CD1c-positive myeloid dendritic cell (primary cell): ENCODE results near the gene SSR4.

Experiments
- DNase-seq: peaks from one replicate; pipeline ENCODE4 v3.0.0-alpha.2; 2016; ENCODE audit errors: extremely low spot score

Gene SSR4

DNA sequence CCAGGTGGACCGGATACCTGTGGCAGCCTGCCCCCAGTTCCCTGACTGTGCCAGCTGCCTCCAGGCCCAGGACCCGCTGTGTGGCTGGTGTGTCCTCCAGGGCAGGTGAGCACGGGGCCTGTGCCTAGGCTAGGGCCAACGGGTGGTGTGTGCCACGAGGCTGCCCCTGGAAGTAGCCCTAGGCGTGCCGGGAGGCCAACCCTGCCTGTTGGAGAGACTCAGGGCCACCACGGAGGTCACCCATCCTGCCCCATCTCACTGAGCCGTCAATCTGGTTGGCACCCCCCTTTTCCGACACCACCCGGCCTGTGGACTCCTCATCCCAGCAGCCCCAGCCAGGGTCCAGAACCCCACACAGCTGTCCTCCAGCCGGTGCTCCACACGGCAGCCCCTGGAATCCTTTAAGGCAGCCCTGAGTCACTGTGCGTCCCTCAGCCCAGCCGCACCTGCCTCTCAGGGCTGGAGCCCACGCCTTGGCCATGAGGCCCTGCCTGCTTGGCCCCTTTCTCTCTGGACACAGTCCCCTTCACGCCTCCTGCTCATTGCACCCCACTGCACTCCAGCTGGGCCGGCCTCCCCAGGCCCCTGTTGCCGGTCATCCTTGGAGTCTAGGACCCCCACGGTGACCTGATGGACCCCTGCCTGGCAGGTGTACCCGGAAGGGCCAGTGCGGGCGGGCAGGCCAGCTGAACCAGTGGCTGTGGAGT, 25.2 kb upstream of the SSR4 start:
- no peak for DNase-seq

DNA sequence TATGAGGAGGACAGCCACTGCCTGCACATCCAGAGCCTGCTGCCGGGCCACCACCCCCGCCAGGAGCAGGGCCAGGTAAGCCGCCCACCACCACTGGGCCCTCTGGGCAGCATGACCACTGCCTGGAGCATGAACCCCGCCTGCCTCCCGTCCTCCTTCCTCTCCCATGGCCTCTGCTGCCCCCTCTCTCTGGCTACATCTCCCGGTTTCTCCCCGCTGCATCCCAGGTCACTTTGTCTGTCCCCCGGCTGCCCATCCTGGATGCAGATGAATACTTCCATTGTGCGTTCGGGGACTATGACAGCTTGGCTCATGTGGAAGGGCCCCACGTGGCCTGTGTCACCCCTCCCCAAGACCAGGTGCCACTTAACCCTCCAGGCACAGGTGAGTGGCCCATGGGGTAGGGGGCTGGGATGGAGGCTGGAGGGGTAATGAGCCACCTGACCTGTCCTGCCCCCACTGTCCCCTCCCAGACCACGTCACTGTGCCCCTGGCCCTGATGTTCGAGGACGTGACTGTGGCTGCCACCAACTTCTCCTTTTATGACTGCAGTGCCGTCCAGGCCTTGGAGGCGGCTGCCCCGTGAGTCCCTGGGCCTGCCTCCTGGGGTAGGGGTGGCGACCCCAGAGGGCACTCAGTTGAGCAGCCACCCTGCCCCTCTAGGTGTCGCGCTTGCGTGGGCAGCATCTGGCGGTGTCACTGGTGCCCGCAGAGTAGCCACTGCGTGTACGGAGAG, 24.4 kb upstream of the SSR4 start:
- DNase-seq = no peak

DNA sequence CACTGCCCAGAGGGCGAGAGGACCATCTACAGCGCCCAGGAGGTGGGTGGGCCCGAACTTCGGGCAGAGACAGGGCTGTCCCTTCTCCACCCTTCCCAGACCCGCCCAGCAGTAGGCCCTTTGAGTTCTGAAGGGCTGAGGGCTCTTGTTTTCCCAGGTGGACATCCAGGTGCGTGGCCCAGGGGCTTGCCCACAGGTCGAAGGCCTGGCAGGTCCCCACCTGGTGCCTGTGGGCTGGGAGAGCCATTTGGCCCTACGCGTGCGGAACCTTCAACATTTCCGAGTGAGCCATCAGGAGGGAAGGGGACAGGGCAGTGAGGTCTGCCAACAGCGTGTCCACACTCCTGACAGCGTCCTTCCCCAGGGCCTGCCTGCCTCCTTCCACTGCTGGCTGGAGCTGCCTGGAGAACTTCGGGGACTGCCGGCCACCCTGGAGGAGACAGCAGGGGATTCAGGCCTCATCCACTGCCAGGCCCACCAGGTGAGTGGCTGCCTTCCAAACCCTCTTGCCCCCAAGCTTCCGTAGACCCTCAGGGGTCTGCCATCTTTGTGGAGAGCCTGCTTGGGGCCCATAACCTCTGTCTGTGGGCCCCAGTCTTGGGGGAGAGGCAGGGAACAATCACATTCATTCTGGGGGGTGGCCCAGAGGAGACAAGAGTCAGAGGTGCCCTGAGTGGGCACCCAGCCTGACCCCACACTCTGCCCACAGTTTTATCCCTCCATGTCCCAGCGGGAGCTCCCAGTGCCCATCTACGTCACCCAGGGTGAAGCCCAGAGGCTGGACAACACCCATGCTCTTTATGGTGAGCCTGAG, 23.7 kb upstream of the SSR4 start:
- DNase-seq = no peak

DNA sequence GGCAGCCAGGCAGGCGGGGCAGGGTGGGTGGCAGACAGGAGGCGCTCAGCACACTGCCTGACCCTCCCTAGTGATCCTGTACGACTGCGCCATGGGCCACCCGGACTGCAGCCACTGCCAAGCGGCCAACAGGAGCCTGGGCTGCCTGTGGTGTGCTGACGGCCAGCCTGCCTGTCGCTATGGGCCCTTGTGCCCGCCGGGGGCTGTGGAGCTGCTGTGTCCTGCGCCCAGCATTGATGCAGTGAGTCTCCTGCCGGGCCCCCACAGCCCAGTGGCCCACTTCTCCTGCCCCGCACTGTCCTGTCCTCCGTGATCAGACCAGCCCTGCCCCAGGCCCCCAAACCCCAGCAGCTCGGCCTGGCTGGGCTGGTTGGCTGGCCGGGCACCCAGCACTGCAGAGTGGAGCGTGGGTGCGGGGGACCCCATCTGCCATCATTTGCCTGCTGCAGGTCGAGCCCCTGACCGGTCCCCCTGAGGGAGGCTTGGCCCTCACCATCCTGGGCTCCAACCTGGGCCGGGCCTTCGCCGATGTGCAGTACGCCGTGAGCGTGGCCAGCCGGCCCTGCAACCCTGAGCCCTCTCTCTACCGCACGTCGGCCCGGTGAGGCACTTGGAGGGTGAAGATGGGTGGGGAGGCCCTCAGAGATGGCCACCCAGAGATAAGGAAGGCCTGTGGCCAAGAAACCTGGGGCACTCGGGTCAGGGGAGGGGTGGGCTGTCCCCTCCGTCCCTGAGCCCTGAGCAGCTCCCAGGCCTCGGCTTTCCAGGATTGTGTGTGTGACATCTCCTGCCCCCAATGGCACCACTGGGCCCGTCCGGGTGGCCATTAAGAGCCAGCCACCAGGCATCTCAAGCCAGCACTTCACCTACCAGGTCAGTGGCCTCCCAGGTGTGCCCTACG, 22.8 kb upstream of the SSR4 start:
- no peak for DNase-seq

DNA sequence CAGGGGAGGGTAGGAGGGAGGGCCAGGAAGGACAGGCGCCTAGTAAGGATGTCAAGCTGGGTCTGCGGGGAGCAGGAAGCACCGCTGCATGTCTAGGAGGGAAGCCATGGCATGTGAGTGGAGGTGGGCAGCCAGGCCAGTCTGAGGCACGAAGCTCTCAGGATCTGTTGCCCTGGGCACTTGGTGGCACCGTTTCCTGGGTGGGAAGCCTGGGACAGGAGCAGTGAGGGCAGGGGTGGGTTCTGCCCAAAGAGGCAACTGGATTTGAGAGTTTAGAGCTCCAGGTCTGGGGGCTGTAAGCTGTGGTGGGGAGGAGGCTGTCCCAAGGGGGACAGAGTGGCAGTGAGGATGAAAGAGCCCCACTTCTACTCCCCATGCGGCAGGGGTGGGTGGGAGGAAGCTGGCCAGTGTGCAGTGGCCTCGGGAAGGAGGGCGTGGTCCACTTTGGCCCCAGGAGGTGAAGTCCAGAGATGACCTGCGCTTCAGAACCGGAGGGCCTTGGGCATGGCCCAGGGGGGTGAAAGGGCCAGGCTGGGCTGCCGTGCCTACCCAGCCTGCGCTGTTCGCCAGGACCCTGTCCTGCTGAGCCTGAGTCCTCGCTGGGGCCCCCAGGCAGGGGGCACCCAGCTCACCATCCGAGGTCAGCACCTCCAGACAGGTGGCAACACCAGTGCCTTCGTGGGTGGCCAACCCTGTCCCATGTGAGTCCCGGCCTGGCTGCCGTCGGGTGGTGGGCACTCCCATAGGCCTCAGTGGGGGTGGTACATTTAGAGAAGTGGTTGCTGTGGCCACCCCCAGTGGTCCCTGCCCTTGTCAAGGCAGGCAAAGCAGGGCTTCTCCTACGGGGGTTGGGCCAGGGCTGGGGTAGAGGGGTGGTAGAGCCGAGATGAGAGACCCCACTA, 21.9 kb upstream of the SSR4 start:
- no peak for DNase-seq

DNA sequence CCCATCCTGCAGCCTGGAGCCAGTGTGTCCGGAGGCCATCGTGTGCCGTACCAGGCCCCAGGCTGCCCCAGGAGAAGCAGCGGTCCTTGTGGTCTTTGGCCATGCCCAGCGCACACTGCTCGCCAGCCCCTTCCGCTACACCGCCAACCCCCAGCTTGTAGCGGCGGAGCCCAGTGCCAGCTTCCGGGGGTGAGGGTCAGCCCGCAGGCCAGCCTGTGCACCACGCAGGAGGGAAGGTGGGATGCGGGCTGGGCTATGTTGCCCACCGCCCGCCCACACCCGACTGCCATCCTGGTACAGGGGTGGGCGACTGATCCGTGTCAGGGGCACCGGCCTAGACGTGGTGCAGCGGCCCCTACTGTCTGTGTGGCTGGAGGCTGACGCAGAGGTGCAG, 21.3 kb upstream of the SSR4 start:
- no peak for DNase-seq

DNA sequence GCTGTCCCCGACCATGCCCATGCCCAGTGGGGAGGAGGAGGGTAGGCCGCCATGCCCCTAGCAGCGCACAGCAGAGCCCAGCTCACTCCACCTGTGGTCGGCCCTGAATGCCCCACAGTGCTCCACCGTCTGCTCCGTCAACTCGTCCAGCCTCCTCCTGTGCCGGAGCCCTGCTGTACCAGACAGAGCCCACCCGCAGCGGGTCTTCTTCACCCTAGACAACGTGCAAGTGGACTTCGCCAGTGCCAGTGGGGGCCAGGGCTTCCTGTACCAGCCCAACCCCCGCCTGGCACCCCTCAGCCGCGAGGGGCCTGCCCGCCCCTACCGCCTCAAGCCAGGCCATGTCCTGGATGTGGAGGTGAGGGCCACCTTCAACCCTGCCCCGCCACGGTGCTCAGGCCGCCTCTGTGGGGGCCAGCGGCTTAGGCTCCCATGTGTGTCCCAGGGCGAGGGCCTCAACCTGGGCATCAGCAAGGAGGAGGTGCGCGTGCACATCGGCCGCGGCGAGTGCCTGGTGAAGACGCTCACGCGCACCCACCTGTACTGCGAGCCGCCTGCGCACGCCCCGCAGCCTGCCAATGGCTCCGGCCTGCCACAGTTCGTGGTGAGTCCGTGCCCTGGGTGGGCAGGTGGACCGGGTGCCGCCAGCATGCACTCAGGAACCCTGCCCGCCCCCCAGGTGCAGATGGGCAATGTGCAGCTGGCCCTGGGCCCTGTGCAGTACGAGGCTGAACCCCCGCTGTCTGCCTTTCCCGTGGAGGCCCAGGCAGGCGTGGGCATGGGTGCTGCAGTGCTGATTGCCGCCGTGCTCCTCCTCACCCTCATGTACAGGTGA, 20.5 kb upstream of the SSR4 start:
- DNase-seq = no peak

DNA sequence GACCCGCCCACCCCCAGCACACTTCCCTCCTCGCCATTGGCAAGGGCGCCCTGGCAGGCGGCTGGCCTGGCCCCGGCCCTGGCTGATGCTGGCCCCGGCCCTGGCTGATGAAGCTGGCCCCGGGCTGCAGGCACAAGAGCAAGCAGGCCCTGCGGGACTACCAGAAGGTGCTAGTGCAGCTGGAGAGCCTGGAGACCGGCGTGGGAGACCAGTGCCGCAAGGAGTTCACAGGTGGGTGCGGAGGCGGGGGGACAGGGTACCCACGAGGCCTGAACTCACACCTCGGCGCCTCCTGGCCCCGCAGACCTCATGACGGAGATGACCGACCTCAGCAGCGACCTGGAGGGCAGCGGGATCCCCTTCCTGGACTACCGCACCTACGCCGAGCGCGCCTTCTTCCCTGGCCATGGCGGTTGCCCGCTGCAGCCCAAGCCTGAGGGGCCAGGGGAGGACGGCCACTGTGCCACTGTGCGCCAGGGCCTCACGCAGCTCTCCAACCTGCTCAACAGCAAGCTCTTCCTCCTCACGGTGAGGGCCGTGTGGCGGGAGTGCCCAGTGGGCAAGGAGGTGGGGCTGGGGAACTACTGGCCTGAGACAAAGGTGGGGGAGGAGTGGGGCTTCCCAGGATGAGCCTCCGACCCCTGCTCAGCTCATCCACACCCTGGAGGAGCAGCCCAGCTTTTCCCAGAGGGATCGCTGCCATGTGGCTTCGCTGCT, 19.7 kb upstream of the SSR4 start:
- no peak for DNase-seq

DNA sequence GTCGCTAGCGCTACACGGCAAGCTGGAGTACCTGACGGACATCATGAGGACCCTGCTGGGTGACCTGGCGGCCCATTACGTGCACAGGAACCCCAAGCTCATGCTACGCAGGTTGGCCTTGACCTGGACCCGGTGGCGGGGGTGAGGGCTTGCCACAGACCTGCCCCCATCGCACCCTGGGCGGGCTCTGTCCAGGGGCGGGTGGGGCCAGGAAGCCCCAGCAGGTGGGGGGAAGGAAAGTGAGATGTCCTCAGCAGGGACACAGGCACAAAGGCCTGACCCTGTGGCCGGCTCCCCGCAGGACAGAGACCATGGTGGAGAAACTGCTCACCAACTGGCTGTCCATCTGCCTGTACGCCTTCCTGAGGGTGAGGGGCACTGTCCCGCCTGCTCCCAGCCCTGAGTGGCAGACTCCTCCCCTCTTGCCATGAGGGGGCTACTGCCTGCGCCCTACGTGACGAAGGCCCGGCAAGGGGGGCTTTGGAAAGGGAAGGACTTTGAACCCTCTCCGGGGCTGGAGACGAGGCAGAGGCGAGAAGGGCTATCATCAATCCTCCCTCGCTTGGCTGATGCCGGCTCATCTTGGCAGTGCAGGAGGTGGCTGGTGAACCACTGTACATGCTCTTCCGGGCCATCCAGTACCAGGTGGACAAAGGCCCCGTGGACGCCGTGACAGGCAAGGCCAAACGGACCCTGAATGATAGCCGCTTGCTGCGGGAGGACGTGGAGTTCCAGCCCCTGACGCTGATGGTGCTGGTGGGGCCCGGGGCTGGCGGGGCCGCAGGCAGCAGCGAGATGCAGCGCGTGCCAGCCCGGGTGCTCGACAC, 19.0 kb upstream of the SSR4 start:
- DNase-seq = no peak

DNA sequence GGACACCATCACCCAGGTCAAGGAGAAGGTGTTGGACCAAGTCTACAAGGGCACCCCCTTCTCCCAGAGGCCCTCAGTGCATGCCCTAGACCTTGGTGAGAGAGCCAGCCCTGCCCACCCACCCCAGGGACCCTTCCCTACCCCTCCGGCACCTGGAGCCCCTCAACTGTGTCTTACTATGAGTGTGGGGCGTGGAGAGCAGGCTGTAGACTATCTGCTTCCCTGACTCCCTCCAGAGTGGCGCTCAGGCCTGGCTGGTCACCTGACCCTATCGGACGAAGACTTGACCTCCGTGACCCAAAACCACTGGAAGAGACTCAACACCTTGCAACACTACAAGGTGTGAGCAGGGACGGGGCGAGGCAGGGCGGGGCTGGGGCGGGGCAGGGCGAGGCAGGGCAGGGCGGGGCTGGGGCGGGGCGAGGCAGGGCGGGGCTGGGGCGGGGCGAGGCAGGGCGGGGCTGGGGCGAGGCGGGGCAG, 18.3 kb upstream of the SSR4 start:
- no peak for DNase-seq

DNA sequence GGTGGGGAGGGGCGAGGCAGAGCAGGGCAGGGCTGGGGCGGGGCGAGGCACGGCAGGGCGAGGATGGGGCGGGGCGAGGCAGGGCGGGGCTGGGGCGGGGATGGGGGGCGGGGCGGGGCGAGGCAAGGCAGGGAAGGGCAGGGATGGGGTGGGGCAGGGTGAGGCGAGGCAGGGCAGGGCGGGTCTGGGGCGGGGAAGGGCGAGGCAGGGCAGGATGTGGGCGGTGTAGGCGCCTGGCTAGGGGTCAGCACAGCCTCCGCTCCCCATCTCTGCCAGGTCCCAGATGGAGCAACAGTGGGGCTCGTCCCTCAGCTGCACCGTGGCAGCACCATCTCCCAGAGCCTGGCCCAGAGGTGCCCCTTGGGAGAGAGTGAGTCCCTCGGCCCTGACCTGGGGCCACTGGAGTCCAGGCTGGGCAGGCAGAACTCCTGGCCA, 17.8 kb upstream of the SSR4 start:
- DNase-seq = no peak

DNA sequence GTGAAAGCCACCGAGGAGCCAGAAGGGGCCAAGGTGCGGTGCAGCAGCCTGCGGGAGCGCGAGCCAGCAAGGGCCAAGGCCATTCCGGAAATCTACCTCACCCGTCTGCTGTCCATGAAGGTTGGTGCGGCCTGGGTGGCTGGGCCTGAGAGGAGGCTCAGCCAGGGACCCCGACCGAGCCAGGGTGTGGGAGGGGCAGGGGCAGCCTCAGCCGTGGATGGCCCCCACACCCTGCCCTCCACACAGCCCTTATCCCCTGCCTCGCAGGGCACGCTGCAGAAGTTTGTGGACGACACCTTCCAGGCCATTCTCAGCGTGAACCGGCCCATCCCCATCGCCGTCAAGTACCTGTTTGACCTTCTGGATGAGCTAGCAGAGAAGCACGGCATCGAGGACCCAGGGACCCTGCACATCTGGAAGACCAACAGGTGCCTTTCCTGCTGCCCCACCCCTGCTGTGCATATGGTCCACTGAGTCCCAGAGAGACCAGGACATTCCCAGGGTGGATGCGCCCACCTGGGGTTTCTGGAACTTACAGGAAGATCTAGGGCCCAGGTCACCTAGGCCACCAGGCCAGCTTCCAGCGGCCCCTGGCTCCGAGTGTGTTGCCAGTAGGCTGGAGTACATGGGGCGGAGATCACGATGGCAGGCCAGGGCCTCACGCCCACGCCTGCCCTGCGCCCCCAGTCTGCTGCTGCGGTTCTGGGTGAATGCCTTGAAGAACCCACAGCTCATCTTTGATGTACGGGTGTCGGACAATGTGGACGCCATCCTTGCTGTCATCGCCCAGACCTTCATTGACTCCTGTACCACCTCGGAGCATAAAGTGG, 17.0 kb upstream of the SSR4 start:
- DNase-seq = no peak

DNA sequence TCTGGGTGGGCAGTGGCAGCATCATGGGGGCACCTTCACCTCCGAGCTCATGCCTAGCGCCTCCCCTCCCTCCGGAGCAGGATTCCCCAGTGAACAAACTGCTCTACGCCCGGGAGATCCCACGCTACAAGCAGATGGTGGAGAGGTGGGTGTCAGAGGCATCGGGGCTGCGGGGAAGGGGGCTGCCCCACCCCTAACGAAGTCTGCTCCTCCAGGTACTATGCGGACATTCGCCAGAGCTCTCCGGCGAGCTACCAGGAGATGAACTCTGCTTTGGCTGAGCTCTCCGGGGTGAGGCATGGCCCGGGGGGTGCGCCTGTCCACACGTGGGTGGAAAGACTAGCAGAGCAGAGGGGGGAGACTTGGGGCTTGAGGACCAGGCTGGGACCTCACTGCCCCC, 16.3 kb upstream of the SSR4 start:
- no peak for DNase-seq

DNA sequence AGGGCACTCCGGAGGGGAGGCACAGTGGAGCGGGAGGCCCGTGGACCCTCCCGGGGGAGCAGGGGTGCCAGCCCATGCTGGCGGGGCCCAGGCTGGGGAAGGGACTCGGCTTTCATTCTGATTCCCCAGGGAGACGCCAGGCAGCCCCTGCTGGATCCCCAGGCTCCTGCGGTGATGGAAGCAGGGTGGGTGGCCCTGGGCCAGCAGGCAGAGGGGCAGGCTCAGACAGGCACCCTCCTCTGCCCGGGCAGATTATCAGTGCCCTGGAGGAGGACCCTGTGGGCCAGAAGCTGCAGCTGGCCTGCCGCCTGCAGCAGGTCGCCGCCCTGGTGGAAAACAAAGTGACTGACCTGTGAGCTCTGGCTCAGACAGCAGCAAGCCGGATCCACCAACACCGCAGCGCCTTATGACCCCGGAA, 15.8 kb upstream of the SSR4 start:
- no peak for DNase-seq

DNA sequence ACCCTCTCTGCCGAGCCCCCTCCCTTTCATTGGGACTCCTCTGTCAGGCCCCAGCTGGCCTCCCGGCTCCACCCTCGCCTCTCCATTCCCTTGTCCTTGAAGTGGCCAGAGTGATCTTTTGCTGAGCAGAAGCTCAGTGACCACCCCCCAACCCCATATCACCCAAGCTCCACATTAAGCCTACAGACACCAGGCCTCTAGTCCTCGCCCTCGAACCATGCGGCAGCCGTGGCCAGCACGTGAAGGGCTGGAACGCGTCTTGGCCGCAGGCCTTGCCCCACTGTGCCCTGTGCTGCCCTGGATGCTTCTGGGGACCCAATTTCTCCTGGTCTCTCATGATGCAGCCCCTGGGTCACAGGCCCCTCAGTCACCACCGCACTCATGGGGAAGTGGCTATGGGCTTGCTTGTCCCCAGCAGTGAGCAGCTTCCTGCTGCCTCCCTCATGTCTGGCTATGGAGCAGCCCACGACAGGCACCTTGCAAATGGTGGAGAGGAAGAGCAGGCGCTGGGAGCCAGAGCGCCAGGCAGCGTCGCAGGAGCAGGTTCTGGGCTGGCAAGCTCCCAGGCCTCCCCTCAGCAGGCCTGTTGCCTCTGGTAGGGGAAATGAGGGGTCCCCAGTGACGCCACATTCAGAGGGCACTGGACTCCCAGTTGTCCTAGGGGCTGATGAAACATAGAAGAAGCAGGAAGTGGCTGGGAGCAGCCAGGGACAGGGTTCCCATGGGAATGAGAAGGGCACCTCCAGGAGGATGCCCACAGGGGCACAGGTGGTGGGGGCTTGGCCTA, 14.4 kb upstream of the SSR4 start:
- no peak for DNase-seq
